Fibroblast of peridontal ligament (primary cell): ENCODE results near the gene COMTD1.
"Not testable (repeated sequence)": the region's sequence is repeated elsewhere in the genome, so short reads cannot be mapped to it uniquely, and the experiment has no call there.

ENCODE experiments used
- DNase-seq: peaks from one replicate; pipeline ENCODE4 v3.0.0-alpha.2; 2010; ENCODE audit errors: extremely low read depth

COMTD1 gene

DNA sequence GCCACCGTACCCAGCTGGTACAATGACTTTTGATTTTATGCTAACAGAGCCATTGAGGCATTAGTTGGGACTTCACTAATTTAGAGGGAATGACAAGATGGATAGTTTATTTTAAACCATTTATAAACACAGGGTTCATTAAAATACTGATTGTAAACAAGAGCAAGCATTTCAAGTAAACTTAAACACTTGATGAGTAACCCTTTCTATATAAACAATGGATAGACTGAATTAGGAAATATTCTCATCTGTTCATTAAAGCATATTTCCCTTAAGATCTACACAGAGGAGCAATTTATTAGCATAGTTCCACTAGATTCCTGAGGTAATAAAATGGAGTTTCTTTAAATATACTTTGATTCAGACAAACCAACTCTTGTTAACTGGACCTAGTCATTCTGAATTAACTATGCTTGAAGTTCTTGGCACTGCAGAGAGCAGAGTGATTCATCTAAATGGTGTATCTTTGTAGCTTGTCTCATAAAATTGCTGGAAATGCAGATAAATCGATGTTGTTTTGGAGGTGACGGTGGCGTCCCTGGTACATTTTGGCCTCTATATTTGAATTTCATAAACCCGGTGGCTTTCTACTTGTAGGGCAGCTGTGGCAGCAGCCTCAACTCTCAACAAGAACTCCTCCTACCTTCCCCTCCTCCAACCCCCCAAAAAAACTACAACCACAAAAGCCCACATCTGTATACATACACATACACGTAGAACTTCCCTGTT lies 40.6 kb downstream of the COMTD1 start:
- peak; percentile 88 for DNase-seq

DNA sequence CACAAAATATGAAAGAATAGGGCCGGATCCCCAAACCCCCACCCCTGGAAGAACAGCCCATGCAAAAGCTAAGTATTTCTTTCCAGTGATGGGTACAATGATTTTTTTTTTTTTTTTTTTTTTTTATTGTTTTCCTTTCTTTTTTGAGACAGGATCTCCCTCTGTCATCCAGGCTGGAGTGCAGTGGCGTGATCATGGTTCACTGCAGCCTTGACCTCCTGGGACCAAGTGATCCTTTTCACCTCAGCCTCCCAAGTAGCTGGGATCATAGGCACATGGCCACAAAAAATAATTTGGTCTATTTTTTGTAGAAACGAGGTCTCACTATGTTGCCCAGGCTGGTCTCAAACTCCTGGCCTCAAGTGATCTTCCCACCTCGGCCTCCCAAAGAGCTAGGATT lies 41.1 kb downstream of the COMTD1 start:
- not testable (repeated sequence) for DNase-seq

DNA sequence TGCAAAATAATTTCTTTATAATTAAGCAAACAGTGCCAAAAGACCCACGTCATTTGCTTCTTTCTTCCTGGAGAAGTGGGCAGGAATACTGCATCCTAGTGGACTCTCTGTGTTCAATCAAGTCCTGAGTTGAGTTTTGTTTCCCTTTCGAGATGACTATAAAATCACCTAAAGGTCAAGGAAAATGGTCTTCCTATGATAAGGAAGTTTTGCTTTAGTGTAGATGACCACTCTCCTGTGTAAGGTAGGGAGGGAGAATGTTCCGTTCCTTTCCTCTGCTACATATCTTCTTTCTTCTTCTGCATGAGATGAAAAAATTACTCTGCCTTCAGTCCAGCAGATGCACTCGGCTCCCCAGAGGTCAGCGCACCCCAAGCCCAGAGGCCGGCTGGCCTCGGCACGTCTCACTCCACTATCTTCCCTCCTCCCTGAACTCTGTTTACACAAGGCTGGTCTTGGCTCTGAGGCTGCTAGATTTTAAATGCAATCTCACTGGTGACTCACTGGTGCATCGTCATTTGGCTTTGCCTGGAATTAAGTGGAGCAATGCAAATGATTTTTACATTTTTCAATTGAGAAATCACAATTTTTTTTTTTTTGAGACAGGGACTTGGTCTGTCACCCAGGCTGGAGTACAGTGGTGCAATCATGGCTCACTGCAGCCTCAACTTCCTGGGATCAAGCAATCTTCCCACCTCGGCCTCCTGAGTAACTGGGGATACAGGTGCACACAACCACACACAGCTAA lies 43.8 kb downstream of the COMTD1 start:
- DNase-seq: peak; percentile 97

DNA sequence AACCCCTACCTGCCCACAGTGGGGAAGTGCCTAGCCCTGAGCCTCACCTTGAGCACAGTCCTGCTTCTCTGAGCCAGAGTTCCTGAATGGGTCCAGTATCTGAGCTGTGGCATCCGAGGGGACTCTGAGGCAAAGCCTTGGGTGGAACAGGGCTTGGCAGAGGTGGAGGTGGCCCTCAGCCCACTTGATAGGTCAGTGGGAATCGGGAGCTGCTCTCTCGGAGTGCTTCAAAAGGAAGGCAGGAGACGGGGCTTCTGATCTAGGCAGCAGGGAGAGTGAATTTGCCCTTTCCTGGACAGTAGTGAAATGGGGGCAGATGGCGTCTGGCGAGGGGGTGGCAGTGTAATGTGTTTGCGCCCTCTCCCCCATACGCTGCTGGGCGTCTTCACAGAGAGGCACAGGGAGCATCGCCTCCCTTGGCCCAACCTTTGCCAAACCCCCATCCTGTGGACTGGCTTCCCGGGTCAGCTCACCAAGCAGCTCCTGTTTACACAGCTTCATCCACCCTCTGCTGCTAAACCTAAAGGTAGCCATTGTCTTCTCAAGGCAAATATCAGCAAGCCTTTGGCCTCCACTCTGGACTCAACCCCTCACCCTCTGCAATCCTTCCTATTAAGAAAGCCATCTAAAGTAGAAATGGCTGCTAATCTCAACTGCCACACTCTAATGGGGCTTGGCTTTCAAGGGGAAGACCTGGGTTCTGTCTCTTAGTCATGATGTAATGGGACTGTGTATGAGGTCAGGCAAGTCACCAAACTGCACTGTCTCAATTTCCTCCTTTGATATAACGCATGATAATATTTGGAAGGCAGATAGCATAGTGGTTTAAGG lies 46.3 kb downstream of the COMTD1 start:
- no peak for DNase-seq

DNA sequence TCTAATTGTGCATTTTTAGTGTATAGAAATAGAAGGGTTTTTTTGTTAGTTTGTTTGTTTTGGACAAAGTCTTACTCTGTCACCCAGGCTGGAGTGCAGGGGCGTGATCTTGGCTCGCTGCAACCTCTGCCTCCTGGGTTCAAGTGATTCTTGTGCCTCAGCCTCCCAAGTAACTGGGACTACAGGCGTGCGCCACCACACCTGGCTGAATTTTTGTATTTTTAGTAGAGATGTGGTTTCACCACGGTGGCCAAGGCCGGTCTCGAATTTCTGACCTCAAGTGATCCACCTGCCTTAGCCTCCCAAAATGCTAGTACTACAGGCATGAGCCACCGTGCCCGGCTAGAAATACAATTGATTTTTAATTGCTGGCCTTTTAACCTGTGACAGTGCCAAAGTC lies 47.2 kb downstream of the COMTD1 start:
- not testable (repeated sequence) for DNase-seq

DNA sequence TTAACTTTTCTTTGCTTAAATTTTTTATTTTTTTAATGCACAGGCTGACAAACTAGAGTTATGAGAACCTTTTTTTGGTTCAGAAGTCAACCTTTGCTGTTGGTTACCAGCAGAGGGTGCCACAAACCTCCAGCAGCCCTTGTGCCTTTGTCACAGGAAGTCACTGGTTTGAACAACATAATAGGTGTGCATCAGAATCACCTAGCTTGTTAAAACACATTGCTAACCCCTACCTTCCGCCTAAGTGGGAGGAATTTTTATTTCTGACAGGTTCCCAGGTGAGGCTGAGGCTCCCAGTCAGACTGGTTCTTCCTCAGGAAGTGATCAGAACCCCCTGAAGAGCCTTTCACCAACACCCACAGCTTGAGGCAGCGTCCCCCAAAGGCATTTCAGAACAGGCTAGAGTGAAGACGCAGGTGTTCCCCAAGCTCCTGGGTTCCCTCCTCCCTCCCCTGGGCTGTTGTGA lies 47.8 kb downstream of the COMTD1 start:
- DNase-seq: peak; percentile 77

DNA sequence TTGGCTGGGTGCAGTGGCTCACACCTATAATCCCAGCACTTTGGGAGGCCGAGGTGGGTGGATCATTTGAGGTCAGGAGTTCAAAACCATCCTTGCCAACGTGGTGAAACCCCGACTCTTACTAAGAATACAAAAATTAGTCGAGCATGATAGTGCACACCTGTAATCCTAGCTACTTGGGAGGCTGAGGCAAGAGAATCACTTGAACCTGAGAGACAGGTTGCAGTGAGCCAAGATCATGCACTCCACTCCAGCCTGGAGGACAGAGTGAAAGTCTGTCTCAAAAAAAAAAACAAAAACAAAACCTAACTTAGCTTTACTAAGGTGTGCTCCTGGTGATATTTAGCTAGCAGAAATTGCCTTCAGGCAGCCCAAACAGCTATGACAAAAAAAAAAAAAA lies 49.4 kb downstream of the COMTD1 start:
- DNase-seq: no peak
